Testis (tissue), 2 donors: Measurements from ENCODE around the gene ILKAP.

Experiments used
- CTCF ChIP-seq, 3 experiments: fragments of 450-650 bp in 2 of 3; fragments of 200-600 bp in 1 of 3; sonication (generic) in 1 of 3; IDR thresholded peaks; one replicate each; pipeline ENCODE4 v1.5.1; 2016 to 2019; ENCODE audit warnings: antibody characterized with exemption in 3 of 3, mild to moderate bottlenecking in 2 of 3, moderate library complexity in 1 of 3
- POLR2A ChIP-seq: fragments of 450-650 bp; IDR thresholded peaks from one replicate; pipeline ENCODE4 v1.6.1; 2017; ENCODE audit warnings: antibody characterized with exemption, mild to moderate bottlenecking, moderate library complexity

GRCh38 chr2:238224356-238225035, 21.0 kb upstream of the ILKAP start:
- TF ChIP-seq CTCF (IDR thresholded peaks at IDR 0.05), result no peak
- TF ChIP-seq POLR2A, result no peak
